ENCODE data around the gene GABBR2. TPM values are rescaled to one million over a fixed set of nuclear protein-coding genes. Genes with fewer than 3 reads are reported as not detected.

GABBR2 gene
- total and polyA plus RNA-seq, 2 of the 8 experiments (the other 6 are each of a cell fraction or from before 2014, with no cell fraction given): 0.50 to 1.2 TPM

GRCh38 chr9:98418578-98419259, 290.0 kb downstream of the GABBR2 start (continued):
- TF ChIP-seq CHD7 (IDR thresholded peaks at IDR 0.05; ENCODE audit: insufficient replicate concordance, low read length) (no peak), POLR2AphosphoS5 (IDR thresholded peaks at IDR 0.05; ENCODE audit: low read depth, low read length) (no peak), RBBP5 (IDR thresholded peaks at IDR 0.05; ENCODE audit: borderline replicate concordance, low read depth, low read length) (no peak), TAF1 (IDR thresholded peaks at IDR 0.05; ENCODE audit: low read depth, low read length) (no peak), NANOG (IDR thresholded peaks at IDR 0.05; ENCODE audit: insufficient read depth, low read depth, low read length, poor library complexity, severe bottlenecking) (no peak), ASH2L (IDR thresholded peaks at IDR 0.05; ENCODE audit: low read length) (no peak)

All from H1 (cell line).